Caco-2 (cell line): ENCODE results near the gene NRXN2. TPM values are rescaled to one million over a fixed set of nuclear protein-coding genes. Genes with fewer than 3 reads are reported as not detected.

Experiments used
- BruUV-seq: library from RNA; stranded (reverse); fragments of 400-500 nt; replicated peaks from 2 replicates; lab custom pipeline; 2021; lab: Mats Ljungman, UMichigan
- CTCF ChIA-PET: fragments of 300-600 bp; sonication (Branson Sonifier 250); formaldehyde crosslinking; loops from one replicate; lab custom pipeline; 2022; ENCODE audit warnings: antibody characterized with exemption; lab: Charles Lee
- POLR2A ChIA-PET: fragments of 300-600 bp; sonication (Branson Sonifier 250); formaldehyde crosslinking; loops from one replicate; lab custom pipeline; 2022; ENCODE audit warnings: antibody characterized with exemption; lab: Charles Lee
- DNase-seq, 2 experiments: peaks; one replicate each; pipeline versions ENCODE4 v3.0.0 to v3.0.0-alpha.2; 2020 to 2022
- H3K27me3 ChIP-seq: replicated peaks from 2 replicates; pipeline ENCODE4 v1.6.0; 2011; ENCODE audit warnings: low read length; ENCODE audit not compliant: control insufficient read depth, insufficient read depth
- H3K36me3 ChIP-seq: 2 replicates; pipeline ENCODE4 v1.5.1; 2011; ENCODE audit warnings: low read length; ENCODE audit not compliant: control insufficient read depth, insufficient read depth
- H3K4me1 ChIP-seq: fragments of 250-450 bp; sonication (Bioruptor Pico); 2 replicates; pipeline ENCODE4 v1.5.1; 2020; ENCODE audit warnings: mild to moderate bottlenecking
- H3K4me3 ChIP-seq: 2 replicates; pipeline ENCODE4 v1.5.1; 2011; ENCODE audit warnings: low read depth, mild to moderate bottlenecking, control low read depth, low read length
- H3K9me3 ChIP-seq: fragments of 250-450 bp; sonication (Bioruptor Pico); 2 replicates; pipeline ENCODE4 v1.5.1; 2020; ENCODE audit warnings: mild to moderate bottlenecking, moderate library complexity
- H3K27ac Mint-ChIP-seq: one replicate; pipeline ENCODE4 v1.8.0; 2022; ENCODE audit warnings: mixed read lengths; ENCODE audit not compliant: unreplicated experiment
- H3K27me3 Mint-ChIP-seq: one replicate; pipeline ENCODE4 v1.8.0; 2022; ENCODE audit warnings: mixed read lengths; ENCODE audit not compliant: insufficient read depth, unreplicated experiment
- H3K36me3 Mint-ChIP-seq: one replicate; pipeline ENCODE4 v1.8.0; 2022; ENCODE audit warnings: mild to moderate bottlenecking, mixed read lengths; ENCODE audit not compliant: insufficient read depth, unreplicated experiment
- H3K4me1 Mint-ChIP-seq: one replicate; pipeline ENCODE4 v1.8.0; 2022; ENCODE audit warnings: low read depth, mixed read lengths; ENCODE audit not compliant: unreplicated experiment
- H3K4me3 Mint-ChIP-seq: one replicate; pipeline ENCODE4 v1.8.0; 2022; ENCODE audit warnings: mild to moderate bottlenecking, moderate library complexity, mixed read lengths; ENCODE audit not compliant: unreplicated experiment
- H3K9me3 Mint-ChIP-seq: one replicate; pipeline ENCODE4 v1.8.0; 2022; ENCODE audit warnings: mixed read lengths; ENCODE audit not compliant: unreplicated experiment
- intact Hi-C: fragments of 100-400 bp; cut with micrococcal nuclease; formaldehyde crosslinking; loops from one replicate; pipeline ENCODE4 v1.10.0; 2022; ENCODE audit not compliant: unreplicated experiment
- total RNA-seq: library from RNA; stranded (reverse); gene quantifications from 2 replicates; pipeline ENCODE4 v1.2.3, GENCODE V29; 2022
- TF ChIP-seq, protein P1 (sequence below), 2 experiments: fragments of 200-600 bp in 1 of 2; IDR thresholded peaks; 1 replicate in 1 of 2; 2 replicates in 1 of 2; pipeline versions ENCODE4 v1.5.1 to v1.8.0; 2011 to 2022; ENCODE audit warnings: antibody characterized with exemption in 1 of 2, control low read depth in 1 of 2, inconsistent platforms in 1 of 2, low read depth in 1 of 2, low read length in 1 of 2, mild to moderate bottlenecking in 1 of 2, moderate library complexity in 1 of 2; ENCODE audit not compliant: insufficient read depth in 1 of 2, severe bottlenecking in 1 of 2, unreplicated experiment in 1 of 2

Gene NRXN2
- total RNA-seq, 1 experiment from 2014 or later: 7.6 TPM

- POLR2A ChIA-PET: no interaction called here
- DNase-seq: no peak
- Mint-ChIP-seq H3K9me3 (no peaks in the 10 kb centered on the region), H3K27ac (no peak overlapping the region), H3K36me3 (no peaks in the 10 kb centered on the region), H3K4me3 (no peak overlapping the region), H3K4me1 (peaks cover 15% of the 10 kb centered on the region), H3K27me3 (peaks cover 3% of the 10 kb centered on the region)
- H3K27me3 ChIP-seq: no peaks in the 10 kb centered on the region; the same call in 1 of the 2 replicates
- H3K4me1 ChIP-seq: peaks cover 21% of the 10 kb centered on the region
- no TSS peak for BruUV-seq
- TF ChIP-seq, protein P1, sequence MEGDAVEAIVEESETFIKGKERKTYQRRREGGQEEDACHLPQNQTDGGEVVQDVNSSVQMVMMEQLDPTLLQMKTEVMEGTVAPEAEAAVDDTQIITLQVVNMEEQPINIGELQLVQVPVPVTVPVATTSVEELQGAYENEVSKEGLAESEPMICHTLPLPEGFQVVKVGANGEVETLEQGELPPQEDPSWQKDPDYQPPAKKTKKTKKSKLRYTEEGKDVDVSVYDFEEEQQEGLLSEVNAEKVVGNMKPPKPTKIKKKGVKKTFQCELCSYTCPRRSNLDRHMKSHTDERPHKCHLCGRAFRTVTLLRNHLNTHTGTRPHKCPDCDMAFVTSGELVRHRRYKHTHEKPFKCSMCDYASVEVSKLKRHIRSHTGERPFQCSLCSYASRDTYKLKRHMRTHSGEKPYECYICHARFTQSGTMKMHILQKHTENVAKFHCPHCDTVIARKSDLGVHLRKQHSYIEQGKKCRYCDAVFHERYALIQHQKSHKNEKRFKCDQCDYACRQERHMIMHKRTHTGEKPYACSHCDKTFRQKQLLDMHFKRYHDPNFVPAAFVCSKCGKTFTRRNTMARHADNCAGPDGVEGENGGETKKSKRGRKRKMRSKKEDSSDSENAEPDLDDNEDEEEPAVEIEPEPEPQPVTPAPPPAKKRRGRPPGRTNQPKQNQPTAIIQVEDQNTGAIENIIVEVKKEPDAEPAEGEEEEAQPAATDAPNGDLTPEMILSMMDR (IDR thresholded peaks at IDR 0.05; ENCODE audit: insufficient read depth in 1 of 2, low read depth in 1 of 2, low read length in 1 of 2, severe bottlenecking in 1 of 2, unreplicated experiment in 1 of 2): no peak
- intact Hi-C loops: loop anchor here (2.0 kb wide), 1 partner anchor 332 kb away; the partner anchor contains the start of gene TRMT112
- H3K36me3 ChIP-seq: no peaks in the 10 kb centered on the region
- no peak overlapping the region for H3K4me3 ChIP-seq
- CTCF ChIA-PET: interaction anchor here (0.6 to 3.6 kb wide), 6 partner anchors 82 to 293 kb away, joined by 3 to 35 read pairs (median 6); no protein-coding TSS in a partner anchor
- H3K9me3 ChIP-seq: no peaks in the 10 kb centered on the region
Observed at GRCh38 chr11:64648551-64648950, 74.4 kb downstream of the NRXN2 start.

DNA sequence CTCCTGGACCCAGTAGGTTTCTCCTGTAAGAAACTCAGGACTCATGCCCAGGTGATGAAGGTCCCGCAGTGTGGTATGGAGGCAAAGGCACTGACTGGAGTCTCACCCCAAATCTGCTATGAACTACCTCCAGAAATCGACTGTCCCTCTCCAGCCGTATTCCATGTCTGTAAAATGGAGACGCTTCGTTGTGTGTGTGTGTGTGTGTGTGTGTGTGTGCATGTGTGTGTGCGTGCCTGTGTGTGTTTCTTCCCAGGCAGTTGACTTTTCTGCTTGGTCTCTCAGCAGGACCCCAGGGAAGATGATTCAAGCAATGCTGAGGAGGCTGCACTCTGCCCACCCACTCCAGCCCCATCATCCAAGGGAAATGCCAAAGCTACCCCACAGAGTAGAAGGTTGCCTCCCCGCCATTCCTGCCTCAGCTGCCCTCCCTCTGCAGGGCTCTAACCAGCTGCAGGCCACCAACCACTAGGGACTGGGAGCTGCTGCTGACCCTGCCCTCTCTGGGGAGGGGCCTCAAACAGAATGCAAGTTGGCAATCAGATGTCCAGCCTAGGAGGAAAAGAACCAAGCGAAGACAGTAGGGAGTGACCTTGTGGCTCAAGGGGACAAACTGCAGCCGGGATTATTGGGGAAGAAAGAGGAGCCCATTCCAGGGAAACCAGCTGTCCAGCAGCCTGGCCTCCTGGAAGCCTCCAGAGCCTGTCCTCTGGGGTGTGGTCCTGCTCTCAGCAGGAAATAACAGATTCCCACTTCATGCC is 75.8 kb downstream of the NRXN2 start:
- no peak for DNase-seq
- no TSS peak for BruUV-seq
- intact Hi-C loops: no loop called here
- H3K9me3 Mint-ChIP-seq: no peaks in the 10 kb centered on the region
- H3K4me1 Mint-ChIP-seq: peaks cover 2% of the 10 kb centered on the region
- TF ChIP-seq, protein P1 (IDR thresholded peaks at IDR 0.05; ENCODE audit: insufficient read depth in 1 of 2, low read depth in 1 of 2, low read length in 1 of 2, severe bottlenecking in 1 of 2, unreplicated experiment in 1 of 2): no peak
- CTCF ChIA-PET: interaction anchor here (3.1 kb wide), 1 partner anchor 262 kb away, joined by 13 read pairs; no protein-coding TSS in a partner anchor
- no peak overlapping the region for H3K4me3 ChIP-seq
- H3K27me3 ChIP-seq: no peaks in the 10 kb centered on the region; the same call in 1 of the 2 replicates
- H3K36me3 Mint-ChIP-seq: no peaks in the 10 kb centered on the region
- no peaks in the 10 kb centered on the region for H3K36me3 ChIP-seq
- H3K9me3 ChIP-seq: no peaks in the 10 kb centered on the region
- H3K4me3 Mint-ChIP-seq: no peak overlapping the region
- POLR2A ChIA-PET: interaction anchor here (0.6 kb wide), 1 partner anchor 81 kb away, joined by 6 read pairs; no protein-coding TSS in a partner anchor
- H3K27me3 Mint-ChIP-seq: peaks cover 3% of the 10 kb centered on the region
- peaks cover 9% of the 10 kb centered on the region; the same call in 1 of the 2 replicates for H3K4me1 ChIP-seq
- no peak overlapping the region for H3K27ac Mint-ChIP-seq

GRCh38 chr11:64644647-64645275 is 78.2 kb downstream of the NRXN2 start:
- Histone ChIP-seq H3K36me3 (no peaks in the 10 kb centered on the region), H3K4me1 (0 out of 2 replicates have a peak, but pooled peaks cover 9% of the 10 kb centered on the region), H3K4me3 (no peak overlapping the region), H3K27me3 (no peaks in the 10 kb centered on the region; the same call in 1 of the 2 replicates), H3K9me3 (no peaks in the 10 kb centered on the region)
- intact Hi-C loops: no loop called here
- ChIA-PET POLR2A (interaction anchor here (0.6 kb wide), 1 partner anchor 474 kb away, joined by 3 read pairs; no protein-coding TSS in a partner anchor), CTCF (interaction anchor here (0.8 to 1.3 kb wide), 3 partner anchors 80 to 98 kb away, joined by 4 to 11 read pairs (median 4); no protein-coding TSS in a partner anchor)
- TF ChIP-seq, protein P1 (IDR thresholded peaks at IDR 0.05; ENCODE audit: insufficient read depth in 1 of 2, low read depth in 1 of 2, low read length in 1 of 2, severe bottlenecking in 1 of 2, unreplicated experiment in 1 of 2): peak; percentile 19 to 26
- DNase-seq: peak in 1 of 2 experiments; percentile 34
- no TSS peak for BruUV-seq
- Mint-ChIP-seq H3K27ac (no peak overlapping the region), H3K27me3 (peaks cover 3% of the 10 kb centered on the region), H3K4me1 (no peaks in the 10 kb centered on the region), H3K4me3 (no peak overlapping the region), H3K9me3 (no peaks in the 10 kb centered on the region), H3K36me3 (no peaks in the 10 kb centered on the region)
